KBM-7 (cell line): ENCODE measurements around the gene ALDH1L2.
A peak's percentile ranks its signal among the peaks of the same experiment; 100 is the strongest.

Experiments
- DNase-seq: peaks from one replicate; pipeline ENCODE4 v3.0.0-alpha.2; 2015
- in situ Hi-C: fragments of 300-500 bp; cut with MboI; formaldehyde crosslinking; loops from 2 replicates; pipeline ENCODE4 v1.14.3; 2020; ENCODE audit warnings: low sequenced_read_pairs, low pct_unique_long_range_greater_than_20kb, mixed read lengths

ALDH1L2 gene

DNA sequence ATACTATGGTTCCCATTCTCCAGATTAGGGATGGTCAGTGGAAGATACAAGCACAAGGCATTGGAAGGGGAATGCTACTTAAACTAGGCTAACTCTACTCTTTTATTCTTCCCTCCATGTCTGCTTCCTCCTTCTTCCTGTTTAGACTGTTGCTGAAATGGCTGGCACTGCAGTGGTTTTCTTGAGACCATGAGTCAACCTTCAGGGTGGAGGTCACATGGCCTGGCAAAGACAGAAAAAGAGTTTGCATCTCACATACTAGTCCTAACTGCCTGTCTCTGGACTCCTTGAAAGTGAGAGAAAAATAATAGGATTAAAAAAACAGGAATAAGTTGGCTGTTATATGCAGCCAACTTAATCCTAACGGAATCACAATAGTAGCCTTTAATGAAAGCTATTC, 37.0 kb downstream of the ALDH1L2 start:
- DNase-seq, result no peak
- in situ Hi-C loops, result no loop called here

DNA sequence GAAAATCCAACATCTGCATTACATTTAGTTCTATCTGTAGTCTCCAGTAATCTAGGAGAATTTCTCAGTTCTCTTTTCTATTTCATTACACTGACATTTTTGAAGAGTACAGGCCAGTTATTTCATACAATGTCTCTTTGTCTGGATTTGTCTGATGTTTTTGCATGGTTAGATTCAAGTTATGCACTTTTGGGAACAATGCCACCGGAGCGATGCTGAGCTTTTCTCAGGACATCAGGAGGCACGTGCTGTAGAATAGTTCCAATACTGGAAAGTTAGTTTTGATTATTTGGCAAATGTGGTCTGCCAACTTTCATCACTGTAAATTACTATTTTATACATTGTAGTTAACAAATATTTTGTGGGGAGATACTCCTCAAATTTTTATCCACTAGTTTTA, 43.1 kb downstream of the ALDH1L2 start:
- in situ Hi-C loops, result no loop called here
- no peak for DNase-seq

DNA sequence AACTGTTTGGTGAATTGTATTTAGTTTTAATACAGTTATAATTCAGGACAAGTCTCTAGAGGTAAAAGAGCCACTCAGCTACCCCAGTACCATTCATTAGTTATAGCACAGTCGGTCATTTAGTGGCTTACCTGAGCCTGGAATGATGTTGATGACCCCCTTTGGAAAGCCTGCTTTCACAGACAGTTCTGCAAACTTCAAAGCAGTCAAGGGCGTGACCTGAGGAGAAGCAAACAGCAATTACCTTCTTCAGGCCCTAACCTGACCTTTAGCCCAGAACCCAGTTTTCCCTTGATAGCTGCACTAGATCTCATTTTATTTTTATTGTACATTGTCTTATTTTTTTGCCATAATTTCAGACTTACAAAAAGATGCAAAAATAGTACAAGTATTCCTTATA, 43.8 kb downstream of the ALDH1L2 start:
- in situ Hi-C loops, result no loop called here
- DNase-seq, result no peak

DNA sequence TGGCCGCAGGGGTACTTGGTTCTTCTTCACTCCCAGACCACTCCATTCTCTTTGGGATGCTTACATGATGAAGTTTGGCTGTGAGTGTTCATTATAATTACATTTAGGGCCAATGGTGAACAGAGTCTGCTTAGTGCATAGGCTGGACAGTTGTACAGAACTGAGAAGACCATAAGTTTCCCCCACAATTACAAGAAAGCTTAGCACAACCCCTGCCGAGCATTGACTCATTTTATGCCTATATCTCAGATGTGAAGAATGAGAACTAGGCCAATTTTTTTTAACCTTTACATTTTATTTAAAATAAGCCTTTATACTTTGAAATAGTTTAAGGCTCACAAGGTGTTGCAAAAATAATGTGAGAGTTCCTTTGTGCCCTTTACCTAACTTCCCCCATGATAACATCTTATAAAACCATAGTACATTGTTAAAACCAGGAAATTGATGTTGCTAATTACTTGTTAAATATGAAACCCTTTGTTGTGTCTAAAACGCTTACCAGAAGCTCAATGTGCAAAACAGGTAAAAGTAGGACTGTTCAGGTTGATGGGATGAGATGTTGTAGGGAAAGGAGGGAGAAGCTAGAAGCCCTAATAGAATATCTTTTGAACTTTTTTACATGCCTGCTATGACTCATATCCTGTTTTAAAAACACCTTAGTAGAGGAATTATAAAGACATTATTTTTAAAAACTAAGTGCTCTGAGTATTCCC, 47.2 kb downstream of the ALDH1L2 start:
- DNase-seq, result no peak
- in situ Hi-C loops, result no loop called here

DNA sequence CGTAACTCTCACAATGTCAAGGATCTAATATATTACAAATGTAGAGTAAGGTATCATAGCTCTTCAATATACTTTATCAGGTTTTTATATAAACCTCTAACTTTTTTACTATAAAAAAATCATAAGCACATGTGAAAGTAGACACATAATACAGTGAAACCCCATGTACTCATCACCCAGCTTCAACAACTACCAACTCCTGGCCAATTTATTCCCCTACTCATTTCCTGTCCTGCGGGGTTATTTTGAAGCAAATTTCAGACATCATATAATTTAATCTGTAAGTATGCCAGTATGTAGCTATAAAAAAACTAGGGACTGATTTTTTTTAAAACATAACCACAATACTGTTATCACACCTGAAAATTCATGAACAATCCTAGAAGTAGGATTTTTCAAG, 50.4 kb downstream of the ALDH1L2 start:
- no peak for DNase-seq
- in situ Hi-C loops, result no loop called here

DNA sequence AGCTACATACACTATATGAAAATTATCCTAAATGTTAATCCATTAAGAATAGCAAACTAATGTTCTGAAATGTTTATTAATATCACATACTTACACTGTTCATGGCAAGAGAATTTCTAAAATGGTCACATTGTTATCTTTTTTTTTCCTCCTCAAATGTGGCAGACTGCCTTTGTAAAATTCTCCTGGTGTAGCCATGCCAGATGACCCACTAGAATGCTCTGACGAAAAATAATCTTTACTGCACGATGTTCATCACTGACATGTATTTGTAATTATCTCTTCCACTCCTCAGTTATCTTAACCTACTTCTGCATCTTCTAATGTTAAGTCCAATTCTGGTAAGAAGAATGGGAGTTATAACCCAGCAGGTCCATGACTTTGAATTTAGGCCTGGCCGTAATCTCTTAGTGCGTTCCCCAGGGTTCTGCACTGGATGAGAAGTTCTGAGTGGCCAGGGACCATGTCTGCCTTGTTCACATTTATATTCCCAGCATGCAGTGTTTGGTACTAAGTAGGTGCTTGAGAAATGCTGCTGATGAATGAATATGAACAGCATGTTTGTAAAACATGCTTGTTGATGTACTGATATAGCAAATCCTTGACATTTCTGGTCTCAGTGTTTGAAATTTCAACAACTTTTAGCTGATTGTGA, 51.4 kb downstream of the ALDH1L2 start:
- in situ Hi-C loops, result no loop called here
- no peak for DNase-seq

DNA sequence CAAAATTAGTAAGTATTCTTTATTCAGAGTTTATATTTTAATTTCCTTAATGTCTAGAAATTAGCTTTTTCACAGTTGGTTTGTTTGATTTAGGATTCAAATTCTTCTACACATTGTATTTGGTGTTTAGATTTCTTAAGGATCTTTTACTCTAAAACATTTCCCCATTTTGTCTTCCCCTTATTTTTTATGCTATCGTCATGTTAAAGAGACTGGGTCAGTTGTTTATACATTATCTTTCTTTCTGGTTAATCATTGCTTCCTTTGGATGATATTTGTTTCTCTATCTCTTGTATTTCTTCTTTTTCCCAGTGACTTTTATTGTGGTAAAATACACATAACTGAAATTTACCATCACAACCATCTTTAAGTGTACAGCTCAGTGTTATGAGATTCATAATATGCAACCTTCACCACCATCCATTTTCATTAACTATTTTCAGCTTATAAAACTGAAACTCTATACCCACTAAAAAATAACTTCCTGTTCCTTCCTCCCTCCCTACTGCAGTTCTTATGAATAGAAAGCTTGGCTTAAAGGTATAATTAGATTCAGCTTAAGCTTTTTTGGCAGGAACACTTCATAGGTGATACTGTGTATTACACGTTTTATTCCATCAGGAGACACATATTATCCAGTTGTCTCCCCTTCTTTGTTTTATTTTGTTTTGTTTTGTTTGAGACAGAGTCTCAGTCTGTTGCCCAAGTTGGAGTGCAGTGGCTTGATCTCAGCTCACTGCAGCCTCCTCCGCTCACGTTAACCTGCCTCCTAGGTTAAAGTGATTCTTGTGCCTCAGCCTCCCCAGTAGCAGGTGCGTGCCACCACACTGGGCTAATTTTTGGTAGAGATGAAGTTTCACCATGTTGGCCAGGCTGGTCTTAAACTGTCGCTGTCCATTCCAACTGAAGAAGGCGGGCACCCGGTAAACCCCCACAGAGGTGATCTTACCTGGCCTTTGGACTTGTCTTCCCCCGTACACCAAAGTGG, 53.1 kb downstream of the ALDH1L2 start:
- in situ Hi-C loops, result no loop called here
- DNase-seq, result peak; percentile 24

DNA sequence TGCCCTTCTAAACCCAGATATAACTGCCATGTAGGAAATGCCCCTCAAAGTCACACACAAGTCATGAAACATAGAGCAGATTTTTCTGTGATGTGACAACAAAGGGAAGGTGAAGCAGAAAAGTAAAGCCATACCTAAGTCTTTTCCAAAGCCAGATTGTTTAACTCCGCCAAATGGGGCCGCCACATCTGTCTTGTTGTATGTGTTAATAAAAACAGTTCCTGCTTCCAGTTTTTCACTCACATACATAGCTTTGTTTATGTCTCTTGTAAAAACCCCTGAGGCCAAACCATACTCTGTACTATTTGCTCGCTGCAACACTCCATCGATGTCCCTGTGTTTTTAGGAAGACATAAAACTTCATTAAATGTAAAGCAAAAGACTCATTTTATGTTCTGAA, 57.8 kb downstream of the ALDH1L2 start:
- DNase-seq, result no peak
- in situ Hi-C loops, result no loop called here

DNA sequence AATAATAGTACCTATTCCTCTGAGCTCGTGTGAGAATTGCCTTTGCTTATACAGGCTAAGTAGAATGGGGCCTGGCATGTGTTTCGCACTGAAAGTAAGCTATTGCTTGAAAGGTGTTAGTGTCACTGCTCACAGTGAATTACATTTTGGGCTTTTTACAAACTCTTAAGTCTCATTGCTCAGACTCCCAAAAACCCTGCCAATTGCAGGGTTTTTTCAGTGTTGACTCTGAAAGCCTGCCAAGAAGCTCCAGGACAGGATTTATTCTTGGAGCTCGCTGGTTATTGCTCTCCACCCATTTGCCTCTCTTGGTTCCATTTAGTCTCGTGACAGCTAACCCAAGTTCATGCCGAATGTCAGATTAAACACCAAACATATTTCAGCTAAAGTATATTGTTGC, 58.4 kb downstream of the ALDH1L2 start:
- DNase-seq, result no peak
- in situ Hi-C loops, result no loop called here

DNA sequence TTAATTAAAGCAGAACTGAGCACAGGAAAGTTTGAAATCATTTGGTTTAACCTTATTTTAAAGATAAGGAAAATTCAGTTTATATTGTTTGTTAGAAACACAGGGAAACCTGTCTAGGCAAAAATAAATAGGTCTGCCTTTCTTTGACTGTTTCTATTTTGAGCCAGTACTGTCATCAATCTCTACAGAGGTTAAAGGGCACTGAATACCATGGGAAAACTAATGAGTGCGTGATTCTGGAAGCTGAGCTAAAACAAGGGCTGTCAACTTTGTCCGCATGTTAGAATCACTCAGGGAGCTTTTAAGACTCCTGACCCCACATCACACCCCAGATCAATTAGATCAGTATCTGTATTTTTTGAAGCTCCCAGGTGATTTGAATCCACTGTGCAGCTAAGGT, 59.3 kb downstream of the ALDH1L2 start:
- in situ Hi-C loops, result no loop called here
- no peak for DNase-seq

DNA sequence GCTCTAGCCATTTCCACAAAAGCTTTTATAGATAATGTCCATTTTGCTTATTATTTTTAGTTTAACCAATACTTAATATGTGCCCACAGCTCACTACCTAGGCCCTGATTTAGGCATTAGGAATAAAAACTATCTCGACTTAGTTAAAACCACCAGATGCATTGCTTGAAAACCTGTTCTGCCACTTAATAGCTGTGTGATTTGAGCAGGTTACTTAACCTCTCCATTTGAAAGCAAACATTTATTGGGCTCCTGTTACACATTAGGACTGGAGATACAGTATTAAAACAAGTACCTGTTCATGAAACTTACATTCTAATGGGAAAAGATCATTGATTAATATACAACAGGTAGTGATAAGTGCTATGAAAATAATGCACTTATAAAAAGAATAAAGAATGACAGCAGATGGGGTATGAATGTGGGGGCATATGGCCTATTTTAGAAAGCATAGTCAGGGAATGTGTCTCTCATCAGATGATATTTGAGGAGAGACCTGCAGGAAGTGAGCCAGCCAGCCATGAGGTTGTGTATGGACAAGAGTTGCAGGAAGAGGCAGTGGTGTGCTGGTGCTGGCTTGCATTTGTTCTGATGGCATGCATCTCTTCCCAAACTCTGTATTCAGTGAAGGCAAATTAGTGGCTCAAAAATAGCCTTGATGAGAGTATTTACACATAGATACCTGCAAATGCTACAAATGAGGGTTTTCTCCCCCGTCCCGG, 63.9 kb downstream of the ALDH1L2 start:
- no peak for DNase-seq
- in situ Hi-C loops, result no loop called here

DNA sequence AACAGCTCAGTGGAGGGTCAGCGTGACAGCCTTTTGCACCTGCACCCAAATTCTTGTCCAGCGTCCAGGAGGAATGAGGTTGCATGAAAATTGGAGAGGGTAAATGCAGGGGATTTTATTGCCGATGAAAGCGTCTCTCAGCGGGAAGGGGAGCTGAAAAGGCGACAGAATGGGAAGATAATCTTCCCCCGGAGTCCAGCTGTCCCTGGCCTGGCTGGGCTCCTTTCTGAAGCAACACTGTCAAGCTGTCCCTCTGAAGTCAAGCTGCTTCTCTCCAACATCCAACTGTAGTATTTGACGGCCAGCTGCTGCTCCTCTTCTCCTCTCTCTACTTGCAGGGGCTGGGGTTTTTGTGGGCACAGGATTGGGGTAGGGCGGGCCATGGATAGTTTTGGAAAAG, 65.5 kb downstream of the ALDH1L2 start:
- no peak for DNase-seq
- in situ Hi-C loops, result no loop called here

DNA sequence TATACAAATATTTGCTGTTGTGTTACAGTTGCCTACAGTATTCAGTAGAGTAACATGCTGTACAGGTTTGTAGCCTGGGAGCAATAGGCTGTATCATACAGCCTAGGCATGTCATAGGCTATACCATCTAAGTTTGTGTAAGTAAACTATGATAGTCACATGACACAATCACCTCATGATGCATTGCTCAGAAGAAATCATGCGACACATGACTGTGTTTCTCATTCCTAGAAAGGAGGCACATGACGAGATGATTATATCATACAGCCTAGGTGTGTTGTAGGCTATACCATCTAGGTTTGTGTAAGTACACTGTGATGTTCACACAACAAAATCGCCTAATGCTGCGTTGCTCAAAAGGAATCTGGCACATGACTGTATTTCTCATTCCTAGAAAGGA, 66.2 kb downstream of the ALDH1L2 start:
- in situ Hi-C loops, result no loop called here
- no peak for DNase-seq

DNA sequence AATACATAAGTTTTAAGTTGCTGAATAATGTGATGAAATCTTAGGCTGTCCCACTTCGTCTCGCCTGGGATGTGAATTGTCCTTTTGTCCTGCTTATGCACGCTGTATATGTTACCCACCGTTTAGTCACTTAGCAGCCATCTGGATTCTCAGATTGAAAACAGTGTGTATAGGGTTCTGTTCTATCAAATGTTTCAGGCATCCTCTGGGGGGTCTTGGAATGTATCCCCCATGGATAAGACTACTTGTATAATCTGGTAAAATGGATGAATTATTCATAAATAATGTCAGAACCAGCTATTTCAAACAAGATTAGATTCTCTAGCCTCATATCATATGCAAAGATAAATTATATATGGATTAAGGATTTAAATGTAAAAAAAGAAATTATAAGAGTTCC, 68.7 kb downstream of the ALDH1L2 start:
- in situ Hi-C loops, result no loop called here
- DNase-seq, result no peak

DNA sequence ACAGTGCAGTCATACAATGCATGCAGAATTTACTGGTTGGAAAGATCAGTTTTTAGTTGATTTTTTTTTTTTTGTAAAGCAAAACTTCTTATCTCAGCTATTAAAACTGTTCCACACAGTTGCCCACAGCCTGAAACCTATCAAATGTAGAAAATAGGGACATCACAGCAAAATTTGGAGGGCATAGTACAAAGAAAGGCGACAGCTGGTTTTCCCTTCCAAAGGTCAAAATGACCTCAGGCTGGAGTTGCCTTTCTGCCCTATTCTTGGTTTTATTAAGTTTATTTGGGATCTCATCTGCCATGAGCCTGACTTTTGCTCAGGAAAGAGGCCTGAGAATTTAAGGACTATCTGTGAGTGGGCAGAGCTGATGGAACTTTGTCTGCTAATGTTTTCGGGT, 69.7 kb downstream of the ALDH1L2 start:
- in situ Hi-C loops, result no loop called here
- no peak for DNase-seq

DNA sequence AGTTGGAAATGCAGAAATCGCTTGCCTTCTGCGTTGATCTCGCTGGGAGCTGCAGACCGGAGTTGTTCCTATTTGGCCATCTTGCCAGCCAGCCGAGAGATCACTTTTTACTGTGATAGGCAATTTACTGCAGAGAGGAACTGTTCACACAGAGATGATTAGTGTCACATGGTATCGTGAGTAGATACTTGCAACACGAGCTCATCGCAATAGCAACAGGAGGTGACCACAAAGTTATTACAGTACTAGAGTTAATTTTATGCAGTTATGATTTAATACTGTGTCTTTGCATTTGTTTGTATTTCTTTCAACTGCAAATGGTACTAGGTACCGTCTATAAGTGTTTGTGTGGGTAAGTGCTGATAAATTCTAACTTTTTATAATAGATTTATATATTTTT, 70.4 kb downstream of the ALDH1L2 start:
- DNase-seq, result no peak
- in situ Hi-C loops, result no loop called here

DNA sequence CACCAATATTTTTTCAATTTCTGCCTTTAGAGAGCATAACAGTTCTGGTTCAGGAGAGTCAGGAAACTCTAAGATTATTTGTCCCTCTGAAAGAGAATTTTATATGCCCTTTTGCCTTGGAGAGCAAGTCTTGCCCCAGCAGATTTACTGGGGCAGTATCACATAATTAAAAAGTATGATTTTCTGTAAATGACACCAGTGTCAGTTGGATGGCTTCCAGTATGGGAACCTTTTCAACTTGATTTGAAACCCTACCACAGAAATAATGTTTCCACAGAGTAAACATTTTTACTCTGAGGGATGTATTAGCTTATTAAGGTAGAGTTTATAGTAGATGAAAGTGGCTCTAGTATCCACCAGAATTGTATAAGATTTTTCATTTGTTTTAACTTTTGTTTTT, 82.8 kb downstream of the ALDH1L2 start:
- in situ Hi-C loops, result no loop called here
- no peak for DNase-seq

DNA sequence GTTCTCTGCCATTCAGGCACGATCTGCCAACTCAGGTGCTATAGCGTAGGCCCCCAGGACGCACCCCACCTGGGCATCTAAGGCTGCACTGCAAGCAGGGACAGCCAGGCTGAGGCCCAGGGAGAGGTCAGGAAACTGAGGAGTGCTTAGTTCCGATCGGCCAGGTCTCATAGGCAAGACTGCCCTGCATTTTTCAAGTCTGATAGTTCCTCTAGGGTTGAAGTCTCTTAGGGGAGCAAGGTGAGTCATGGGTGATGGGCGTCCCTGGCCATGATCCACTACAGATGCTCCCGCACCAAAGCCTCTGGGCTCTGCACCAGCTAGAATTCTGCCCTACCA, 84.9 kb downstream of the ALDH1L2 start:
- no peak for DNase-seq
- in situ Hi-C loops, result no loop called here

DNA sequence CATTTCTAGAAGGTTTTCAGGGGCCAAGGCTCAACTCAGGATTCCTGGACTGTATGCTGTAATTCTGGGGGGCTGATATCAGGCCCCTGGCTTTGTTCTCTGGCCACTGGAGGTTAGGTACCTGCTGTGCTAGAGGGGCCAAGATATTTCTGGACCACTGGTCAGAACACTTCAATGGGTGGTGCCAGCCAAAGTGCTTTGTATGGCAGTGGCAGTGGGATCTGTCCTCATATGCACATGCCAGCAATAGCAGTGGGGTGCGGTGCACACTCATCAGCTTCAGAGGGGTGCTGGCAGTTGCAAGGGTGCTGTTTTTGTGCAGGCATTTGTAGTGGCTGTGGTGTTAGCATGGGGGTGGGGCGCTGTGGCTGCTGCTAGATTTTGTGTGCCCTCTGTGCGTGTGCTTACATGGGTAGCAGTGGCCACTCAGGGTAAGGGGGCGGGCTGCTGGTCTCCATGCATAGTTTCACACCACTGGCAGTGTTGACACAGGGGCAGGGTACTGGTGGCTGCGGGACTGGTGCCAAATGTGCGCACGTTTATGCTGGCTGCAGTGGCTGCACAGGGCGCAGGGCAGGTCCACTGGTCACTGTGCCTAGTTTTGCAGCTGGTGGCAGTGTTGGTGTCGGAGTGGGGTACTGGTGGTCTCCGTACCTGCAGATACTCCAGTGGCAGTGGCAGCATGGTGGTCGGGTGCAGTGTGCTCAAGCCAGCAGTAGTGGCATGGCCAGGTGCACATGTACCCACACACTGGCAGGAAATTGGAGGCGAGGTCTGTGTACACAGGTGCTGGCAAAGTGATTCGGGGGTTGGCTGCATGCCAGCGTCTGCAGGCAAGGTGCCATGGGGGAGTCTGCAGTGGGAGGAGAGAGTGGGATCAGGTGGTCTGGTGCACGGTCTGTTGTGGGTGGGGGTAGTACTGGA, 85.6 kb downstream of the ALDH1L2 start:
- in situ Hi-C loops, result no loop called here
- DNase-seq, result no peak
